Right lobe of liver (tissue), 4 donors: Measurements from ENCODE around the gene PDE1C.

Experiments
- CTCF ChIP-seq, 4 donors: fragments of 200-600 bp in 3 of 4; fragments of 450-650 bp in 1 of 4; IDR thresholded peaks; one replicate each; pipeline versions ENCODE4 v1.5.1 to v1.8.0; 2016 to 2022; ENCODE audit warnings: antibody characterized with exemption in 4 of 4, mild to moderate bottlenecking in 2 of 4
- POLR2A ChIP-seq: fragments of 450-650 bp; IDR thresholded peaks from one replicate; pipeline ENCODE4 v1.6.1; 2017; ENCODE audit warnings: antibody characterized with exemption, mild to moderate bottlenecking
- donor health status: DM: no; HTN: no; CAD: no.
- donor health status: DM: no; HTN: no; CAD: no.
- donor health status: DM: no; HTN: yes; CAD: no.

GRCh38 chr7:31962246-31962645, 108.0 kb downstream of the PDE1C start:
- TF ChIP-seq CTCF (IDR thresholded peaks at IDR 0.05), result no peak
- TF ChIP-seq POLR2A, result no peak
